Type B pancreatic cell (in vitro differentiated cells): ENCODE results near the gene AMOT. TPM values are rescaled to one million over a fixed set of nuclear protein-coding genes. Genes with fewer than 3 reads are reported as not detected.

Source experiments
- DNase-seq: peaks from one replicate; pipeline ENCODE4 v3.0.0; 2021; ENCODE audit warnings: mixed read lengths; ENCODE audit not compliant: unreplicated experiment; ENCODE audit errors: extremely low spot score
- H3K27ac Mint-ChIP-seq: 2 replicates; pipeline ENCODE4 v1.8.0; 2021; ENCODE audit warnings: mild to moderate bottlenecking, mixed read lengths
- H3K27me3 Mint-ChIP-seq: 2 replicates; pipeline ENCODE4 v1.8.0; 2021; ENCODE audit warnings: mixed read lengths
- H3K36me3 Mint-ChIP-seq: 2 replicates; pipeline ENCODE4 v1.8.0; 2021; ENCODE audit warnings: mixed read lengths
- H3K4me1 Mint-ChIP-seq: one replicate; pipeline ENCODE4 v1.8.0; 2021; ENCODE audit warnings: mixed read lengths; ENCODE audit not compliant: unreplicated experiment
- H3K4me3 Mint-ChIP-seq: 2 replicates; pipeline ENCODE4 v1.8.0; 2021; ENCODE audit warnings: mild to moderate bottlenecking, mixed read lengths
- H3K9me3 Mint-ChIP-seq: 2 replicates; pipeline ENCODE4 v1.8.0; 2021; ENCODE audit warnings: mixed read lengths
- CTCF ChIP-seq: fragments of 200-600 bp; sonication (generic); conservative IDR thresholded peaks from 2 replicates; pipeline ENCODE4 v1.5.0; 2021; ENCODE audit warnings: antibody characterized with exemption, mild to moderate bottlenecking
- total RNA-seq: library from RNA; stranded (reverse); gene quantifications from 2 replicates; pipeline ENCODE4 v1.2.1, GENCODE V29; 2021; ENCODE audit warnings: low replicate concordance

AMOT gene
- total RNA-seq, 1 donor from 2014 or later = 235 TPM

DNA sequence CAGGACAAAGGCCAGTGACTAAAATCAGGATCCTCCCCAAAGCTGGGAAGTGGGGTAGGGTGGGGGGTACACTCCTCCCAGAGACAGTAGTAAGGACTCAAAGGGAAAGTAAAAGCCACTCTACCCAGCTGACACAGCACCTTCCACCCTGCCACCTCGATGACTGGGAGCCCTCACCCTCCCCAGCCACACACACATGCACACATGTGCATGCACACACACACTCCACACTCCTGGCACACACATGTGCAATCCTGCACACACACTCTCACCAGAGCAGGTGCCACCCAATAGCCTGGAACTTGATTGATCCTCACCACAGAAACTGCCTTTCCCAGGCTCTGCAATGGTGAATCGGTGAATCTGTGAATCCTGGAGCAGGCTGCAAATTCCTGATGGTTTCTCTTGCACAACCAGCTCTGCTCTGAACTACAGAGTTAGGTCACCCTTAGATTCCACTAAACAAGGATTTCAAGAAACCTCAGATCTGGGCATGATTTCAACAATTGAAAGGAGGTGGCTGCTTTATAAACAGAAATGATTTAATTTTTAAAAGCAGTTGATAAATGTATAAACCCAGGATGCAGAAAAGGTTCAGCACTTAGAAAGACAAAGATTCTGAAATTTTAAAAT, 21.5 kb downstream of the AMOT start:
- TF ChIP-seq CTCF = no peak
- H3K9me3 Mint-ChIP-seq = no peaks in the 10 kb centered on the region
- peak overlapping the region; percentile 52 for H3K27ac Mint-ChIP-seq
- peaks cover 50% of the 10 kb centered on the region for H3K36me3 Mint-ChIP-seq
- H3K4me1 Mint-ChIP-seq = peaks cover 42% of the 10 kb centered on the region
- DNase-seq = no peak
- no peaks in the 10 kb centered on the region for H3K27me3 Mint-ChIP-seq
- peak overlapping the region; percentile 59 for H3K4me3 Mint-ChIP-seq

DNA sequence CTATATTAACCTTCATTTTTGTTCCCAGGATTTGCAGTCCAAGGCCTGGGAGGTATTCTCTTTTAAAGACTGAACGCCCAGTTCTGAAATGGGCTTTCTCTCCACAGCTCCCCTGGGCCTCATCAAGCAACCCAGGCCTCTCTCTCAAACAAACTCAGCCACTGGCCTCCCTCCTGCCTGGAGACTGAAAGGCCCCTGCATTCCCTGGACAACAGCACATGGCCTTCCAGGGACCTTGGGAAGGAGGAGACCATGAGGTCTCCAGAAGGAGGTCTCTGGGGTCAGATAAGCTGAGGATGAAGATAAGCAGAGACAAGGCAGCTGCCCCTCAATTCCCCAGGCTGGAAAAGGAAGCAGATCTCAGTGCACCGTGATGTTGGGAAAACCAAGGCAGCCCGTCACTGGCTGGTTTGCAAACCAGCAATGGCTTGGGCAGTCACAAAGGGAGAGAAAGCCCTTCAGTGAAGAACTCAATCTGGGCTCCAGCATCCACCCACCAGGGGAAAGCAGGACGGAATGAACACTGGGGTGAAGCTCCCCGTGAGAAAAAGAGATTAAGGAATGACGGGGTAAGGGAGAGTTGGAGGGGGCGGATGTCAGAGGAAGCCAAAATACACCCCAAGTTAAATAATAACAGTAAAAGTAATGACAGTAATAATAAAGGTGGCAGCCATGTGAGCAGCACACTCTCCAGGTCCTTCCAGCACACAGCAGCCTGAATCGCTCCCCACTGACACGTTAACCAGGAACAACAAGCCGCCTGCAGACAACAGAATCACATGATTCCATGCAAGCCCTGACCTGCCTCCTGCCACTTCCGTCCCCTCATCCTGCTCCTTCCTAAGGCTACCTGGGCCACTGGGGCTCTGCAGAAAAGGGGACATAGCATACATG, 22.3 kb downstream of the AMOT start:
- Mint-ChIP-seq H3K4me3 (peak overlapping the region; percentile 33), H3K9me3 (no peaks in the 10 kb centered on the region), H3K36me3 (peaks cover 51% of the 10 kb centered on the region), H3K27me3 (no peaks in the 10 kb centered on the region), H3K27ac (peak overlapping the region; percentile 78), H3K4me1 (peaks cover 42% of the 10 kb centered on the region)
- no peak for TF ChIP-seq CTCF
- DNase-seq = no peak

DNA sequence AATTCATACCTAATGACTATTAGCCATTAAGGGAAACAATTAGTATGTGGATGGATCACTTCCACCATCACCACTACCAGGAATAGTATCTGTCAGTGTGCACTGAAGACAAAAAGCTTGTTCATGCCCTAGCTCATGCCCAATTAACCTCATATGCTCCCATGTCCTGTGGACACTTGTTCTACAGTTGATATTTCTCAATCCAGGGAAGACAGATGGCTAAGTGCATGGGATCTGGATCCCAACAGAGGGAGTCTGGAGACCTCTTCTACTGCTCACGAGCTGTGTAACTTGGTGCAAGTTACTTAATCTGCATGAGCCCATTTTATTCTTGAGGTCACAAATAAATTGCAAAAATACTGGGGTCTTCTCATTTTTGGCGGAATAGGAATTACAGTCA, 23.7 kb downstream of the AMOT start:
- H3K9me3 Mint-ChIP-seq = no peaks in the 10 kb centered on the region
- no peaks in the 10 kb centered on the region for H3K27me3 Mint-ChIP-seq
- DNase-seq = no peak
- H3K27ac Mint-ChIP-seq = no peak overlapping the region
- peaks cover 51% of the 10 kb centered on the region for H3K36me3 Mint-ChIP-seq
- no peak overlapping the region for H3K4me3 Mint-ChIP-seq
- no peak for TF ChIP-seq CTCF
- H3K4me1 Mint-ChIP-seq = peaks cover 42% of the 10 kb centered on the region

- H3K36me3 Mint-ChIP-seq = peaks cover 67% of the 10 kb centered on the region
- no peak for DNase-seq
- peaks cover 25% of the 10 kb centered on the region for H3K4me1 Mint-ChIP-seq
- no peak overlapping the region for H3K4me3 Mint-ChIP-seq
- H3K27ac Mint-ChIP-seq = no peak overlapping the region
- no peak for TF ChIP-seq CTCF
- no peaks in the 10 kb centered on the region for H3K27me3 Mint-ChIP-seq
- no peaks in the 10 kb centered on the region for H3K9me3 Mint-ChIP-seq
These were observed 26.1 kb downstream of the AMOT start for GRCh38 chrX:112814496-112814895.

DNA sequence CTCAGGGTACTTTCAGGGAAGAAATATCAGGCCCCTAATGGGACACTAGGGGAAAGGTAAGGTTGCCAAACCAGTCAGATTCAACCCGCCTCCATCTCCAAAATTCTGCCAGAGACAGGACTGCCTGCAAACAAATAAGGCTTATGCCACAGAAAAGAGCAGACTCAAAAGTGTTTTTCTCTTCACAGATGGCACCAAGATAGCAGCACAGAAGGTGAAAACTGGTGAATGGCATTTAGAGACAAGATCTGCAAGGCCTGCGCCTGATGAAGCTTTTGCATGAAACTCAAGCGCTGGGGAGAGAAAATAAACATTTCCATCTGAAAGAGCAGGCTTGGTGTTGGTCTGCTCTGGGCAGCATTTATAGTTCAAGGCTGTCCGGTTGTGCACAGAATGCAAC, 27.9 kb downstream of the AMOT start:
- peaks cover 22% of the 10 kb centered on the region for H3K4me1 Mint-ChIP-seq
- no peaks in the 10 kb centered on the region for H3K27me3 Mint-ChIP-seq
- H3K36me3 Mint-ChIP-seq = peaks cover 74% of the 10 kb centered on the region
- no peaks in the 10 kb centered on the region for H3K9me3 Mint-ChIP-seq
- H3K4me3 Mint-ChIP-seq = no peak overlapping the region
- DNase-seq = no peak
- no peak for TF ChIP-seq CTCF
- no peak overlapping the region for H3K27ac Mint-ChIP-seq
